Upper lobe of left lung (tissue), 6 donors: ENCODE data around the gene DCAKD. TPM values are rescaled to one million over a fixed set of nuclear protein-coding genes. Genes with fewer than 3 reads are reported as not detected.

Experiments
- ATAC-seq, 2 donors: fragments of 200-7000 bp; cut with Tn5 transposase; one replicate each; pipeline ENCODE4 v1.9.1; 2022; ENCODE audit warnings: mild to moderate bottlenecking in 2 of 2, moderate library complexity in 2 of 2; ENCODE audit not compliant: low FRiP score in 2 of 2
- DNase-seq, 2 donors: peaks; one replicate each; pipeline ENCODE4 v3.0.0-alpha.2; 2019 to 2020
- H3K27ac ChIP-seq, 4 donors: fragments of 200-600 bp; sonication (generic); one replicate each; pipeline ENCODE4 v1.5.1; 2016 to 2019
- H3K27me3 ChIP-seq, 4 donors: fragments of 200-600 bp; sonication (generic); one replicate each; pipeline ENCODE4 v1.5.1; 2017 to 2019
- H3K36me3 ChIP-seq, 4 donors: fragments of 200-600 bp; sonication (generic); one replicate each; pipeline ENCODE4 v1.5.1; 2016 to 2019
- H3K4me1 ChIP-seq, 4 donors: fragments of 200-600 bp; sonication (generic); one replicate each; pipeline ENCODE4 v1.5.1; 2018 to 2019
- H3K4me3 ChIP-seq, 4 donors: fragments of 200-600 bp; sonication (generic); one replicate each; pipeline ENCODE4 v1.5.1; 2017 to 2019; ENCODE audit warnings: mild to moderate bottlenecking in 2 of 4, moderate library complexity in 1 of 4
- H3K9me3 ChIP-seq, 4 donors: fragments of 200-600 bp; sonication (generic); one replicate each; pipeline ENCODE4 v1.5.1; 2018 to 2019
- CTCF ChIP-seq, 6 experiments: fragments of 450-650 bp in 4 of 6; fragments of 200-600 bp in 2 of 6; sonication (generic) in 2 of 6; IDR thresholded peaks; one replicate each; pipeline ENCODE4 v1.5.1; 2016 to 2019; ENCODE audit warnings: antibody characterized with exemption in 6 of 6
- EP300 ChIP-seq, 4 donors: sonication (generic); formaldehyde crosslinking; IDR thresholded peaks; one replicate each; pipeline ENCODE4 v1.5.1; 2017; ENCODE audit warnings: antibody characterized with exemption in 4 of 4, control low read depth in 2 of 4
- POLR2A ChIP-seq, 4 donors: fragments of 450-650 bp; IDR thresholded peaks; one replicate each; pipeline ENCODE4 v1.5.1; 2016 to 2017; ENCODE audit warnings: antibody characterized with exemption in 4 of 4, mild to moderate bottlenecking in 2 of 4
- POLR2AphosphoS5 ChIP-seq, 2 donors: sonication (generic); formaldehyde crosslinking; IDR thresholded peaks; one replicate each; pipeline ENCODE4 v1.5.1; 2017; ENCODE audit warnings: antibody characterized with exemption in 2 of 2
- WGBS, 2 donors: methylation state at CpG; one replicate each; pipeline ENCODE4 v1.1.5; 2017 to 2018; 5-methylcytosine and 5-hydroxymethylcytosine counted together
- total RNA-seq, 6 donors: library from RNA; depleted of rRNA in 4 of 6; stranded (reverse); fragments of >200 nt in 4 of 6; gene quantifications; one replicate each; pipeline versions ENCODE4 v1.1.0 to v1.2.1, GENCODE V29; 2016 to 2021
- donor health status: DM: no; HTN: no; CAD: no; lungs with moderate emphysema.
- donor health status: DM: no; HTN: yes; CAD: no; lungs with severe emphysema.

Gene DCAKD
- total RNA-seq, 6 donors from 2014 or later = 16.0 to 29.3 (median 22.2) TPM

- TF ChIP-seq POLR2A (IDR thresholded peaks at IDR 0.05) (no peak), CTCF (IDR thresholded peaks at IDR 0.05) (no peak), EP300 (IDR thresholded peaks at IDR 0.05) (no peak), POLR2AphosphoS5 (IDR thresholded peaks at IDR 0.05) (no peak)
- H3K4me1 ChIP-seq = no peaks in the 10 kb centered on the region
- no peak overlapping the region for H3K4me3 ChIP-seq
- no peaks in the 10 kb centered on the region for H3K36me3 ChIP-seq
- 78 to 97% methylated on average over 3 of the region's 3 CpGs for WGBS, 2 donors
- no peak overlapping the region for H3K27ac ChIP-seq
- no peak for DNase-seq
- H3K9me3 ChIP-seq = peaks cover 0 to 7% (median 0%) of the 10 kb centered on the region in 4 donors
- no peaks in the 10 kb centered on the region for H3K27me3 ChIP-seq
- no peak for ATAC-seq
Observed at GRCh38 chr17:45004388-45004787, 47.0 kb downstream of the DCAKD start.

- no peak for TF ChIP-seq POLR2AphosphoS5 (IDR thresholded peaks at IDR 0.05)
- no peak for TF ChIP-seq POLR2A (IDR thresholded peaks at IDR 0.05)
- no peak for TF ChIP-seq EP300 (IDR thresholded peaks at IDR 0.05)
- no peak for TF ChIP-seq CTCF (IDR thresholded peaks at IDR 0.05)
- Histone ChIP-seq H3K4me3 (no peak overlapping the region), H3K27ac (no peak overlapping the region), H3K4me1 (no peaks in the 10 kb centered on the region), H3K27me3 (no peaks in the 10 kb centered on the region), H3K36me3 (no peaks in the 10 kb centered on the region), H3K9me3 (peaks cover 0 to 10% (median 0%) of the 10 kb centered on the region in 4 donors)
- no peak for ATAC-seq
- no peak for DNase-seq
- 58 to 59% methylated on average over 8 of the region's 8 CpGs for WGBS, 2 donors
Observed at GRCh38 chr17:45003877-45004276, 47.6 kb downstream of the DCAKD start.

- no peak overlapping the region for H3K27ac ChIP-seq
- H3K9me3 ChIP-seq = peaks cover 0 to 10% (median 0%) of the 10 kb centered on the region in 4 donors
- no peak for DNase-seq
- no peaks in the 10 kb centered on the region for H3K36me3 ChIP-seq
- no peak for ATAC-seq
- TF ChIP-seq CTCF (IDR thresholded peaks at IDR 0.05) (no peak), POLR2A (IDR thresholded peaks at IDR 0.05) (no peak), EP300 (IDR thresholded peaks at IDR 0.05) (no peak), POLR2AphosphoS5 (IDR thresholded peaks at IDR 0.05) (no peak)
- H3K4me1 ChIP-seq = no peaks in the 10 kb centered on the region
- 58 to 65% methylated on average over 3 of the region's 3 CpGs for WGBS, 2 donors
- no peaks in the 10 kb centered on the region for H3K27me3 ChIP-seq
- no peak overlapping the region for H3K4me3 ChIP-seq
Observed at GRCh38 chr17:45001310-45001709, 50.1 kb downstream of the DCAKD start.

- 86 to 94% methylated on average over 3 of the region's 3 CpGs for WGBS, 2 donors
- no peaks in the 10 kb centered on the region for H3K36me3 ChIP-seq
- DNase-seq = no peak
Observed at GRCh38 chr17:44999433-44999832, 52.0 kb downstream of the DCAKD start.

More at GRCh38 chr17:44999433-44999832, 52.0 kb downstream of the DCAKD start:
- ATAC-seq = no peak
- H3K9me3 ChIP-seq = peaks cover 0 to 10% (median 0%) of the 10 kb centered on the region in 4 donors
- no peak overlapping the region for H3K4me3 ChIP-seq
- TF ChIP-seq POLR2A (IDR thresholded peaks at IDR 0.05) = no peak
- TF ChIP-seq CTCF (IDR thresholded peaks at IDR 0.05) = no peak
- TF ChIP-seq EP300 (IDR thresholded peaks at IDR 0.05) = no peak
- no peak for TF ChIP-seq POLR2AphosphoS5 (IDR thresholded peaks at IDR 0.05)
- H3K27ac ChIP-seq = no peak overlapping the region
- no peaks in the 10 kb centered on the region for H3K27me3 ChIP-seq
- H3K4me1 ChIP-seq = no peaks in the 10 kb centered on the region
